ENCODE measurements around the gene USP43. TPM values are rescaled to one million over a fixed set of nuclear protein-coding genes. Genes with fewer than 3 reads are reported as not detected.

The USP43 gene
- total RNA-seq, 4 donors from 2014 or later = 14.9 to 26.9 (median 20.0) TPM

DNA sequence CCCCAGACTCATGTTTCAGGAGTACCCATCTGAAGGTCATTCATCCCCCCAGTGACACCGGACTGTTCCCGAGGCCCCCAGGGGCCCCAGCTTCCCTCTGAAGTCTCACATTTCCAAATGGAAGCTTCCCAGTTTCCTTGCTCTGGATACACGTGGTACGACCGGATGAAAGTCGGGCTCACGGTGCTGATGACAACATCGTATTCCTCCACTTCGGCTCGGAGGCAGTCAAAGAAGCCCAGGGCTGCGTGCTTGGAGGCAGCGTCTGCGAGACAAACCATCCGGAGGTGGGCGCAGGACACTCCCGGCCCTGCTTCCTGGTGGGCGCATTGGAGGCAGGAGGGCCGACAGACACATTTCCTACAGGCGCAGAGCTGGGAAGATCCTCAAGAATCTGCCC, 127.3 kb downstream of the USP43 start:
- in situ Hi-C loops (cut with MboI; ENCODE audit: low pct_ligation_motif_present in 1 of 4, low pct_unique_long_range_greater_than_20kb in 1 of 4, low sequenced_read_pairs in 3 of 4) = no loop called here
- DNase-seq = no peak
- no peak overlapping the region for H3K27ac ChIP-seq
- no peak overlapping the region for H3K4me3 ChIP-seq
- TF ChIP-seq, protein P1, sequence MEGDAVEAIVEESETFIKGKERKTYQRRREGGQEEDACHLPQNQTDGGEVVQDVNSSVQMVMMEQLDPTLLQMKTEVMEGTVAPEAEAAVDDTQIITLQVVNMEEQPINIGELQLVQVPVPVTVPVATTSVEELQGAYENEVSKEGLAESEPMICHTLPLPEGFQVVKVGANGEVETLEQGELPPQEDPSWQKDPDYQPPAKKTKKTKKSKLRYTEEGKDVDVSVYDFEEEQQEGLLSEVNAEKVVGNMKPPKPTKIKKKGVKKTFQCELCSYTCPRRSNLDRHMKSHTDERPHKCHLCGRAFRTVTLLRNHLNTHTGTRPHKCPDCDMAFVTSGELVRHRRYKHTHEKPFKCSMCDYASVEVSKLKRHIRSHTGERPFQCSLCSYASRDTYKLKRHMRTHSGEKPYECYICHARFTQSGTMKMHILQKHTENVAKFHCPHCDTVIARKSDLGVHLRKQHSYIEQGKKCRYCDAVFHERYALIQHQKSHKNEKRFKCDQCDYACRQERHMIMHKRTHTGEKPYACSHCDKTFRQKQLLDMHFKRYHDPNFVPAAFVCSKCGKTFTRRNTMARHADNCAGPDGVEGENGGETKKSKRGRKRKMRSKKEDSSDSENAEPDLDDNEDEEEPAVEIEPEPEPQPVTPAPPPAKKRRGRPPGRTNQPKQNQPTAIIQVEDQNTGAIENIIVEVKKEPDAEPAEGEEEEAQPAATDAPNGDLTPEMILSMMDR (IDR thresholded peaks at IDR 0.05) = no peak
- TF ChIP-seq POLR2AphosphoS5 (IDR thresholded peaks at IDR 0.05) (no peak), POLR2A (IDR thresholded peaks at IDR 0.05) (no peak), EP300 (IDR thresholded peaks at IDR 0.05; ENCODE audit: low read depth) (no peak)
- no peaks in the 10 kb centered on the region for H3K36me3 ChIP-seq
- WGBS, 2 donors (ENCODE audit: low coverage in 1 of 2) = 81 to 100% methylated on average over 2 to 19 of the region's 19 CpGs
- intact Hi-C loops (cut with DNase I; ENCODE audit: low total_unique reads) = no loop called here
- no peaks in the 10 kb centered on the region for H3K9me3 ChIP-seq
- H3K4me1 ChIP-seq = no peaks in the 10 kb centered on the region
- no peaks in the 10 kb centered on the region for H3K27me3 ChIP-seq

DNA sequence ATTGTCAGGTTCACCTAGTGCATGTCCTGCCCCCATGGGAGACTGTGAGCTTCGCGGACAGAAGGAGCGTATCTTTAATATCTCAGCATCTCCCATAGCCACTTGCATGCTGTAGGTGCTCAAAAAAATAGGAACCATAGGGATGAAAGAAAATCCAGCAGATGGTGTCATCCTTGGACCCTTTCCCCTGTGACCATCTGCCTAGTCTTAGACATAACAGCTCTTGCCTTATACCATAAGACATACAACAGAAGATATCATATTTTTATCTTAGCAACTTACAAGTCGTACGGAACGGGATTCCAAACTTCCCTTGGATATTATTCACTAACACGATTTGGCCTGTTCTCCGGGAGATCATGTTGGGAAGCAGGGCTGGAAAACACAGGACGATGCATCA, 131.6 kb downstream of the USP43 start:
- Histone ChIP-seq H3K27ac (no peak overlapping the region), H3K27me3 (no peaks in the 10 kb centered on the region), H3K36me3 (no peaks in the 10 kb centered on the region), H3K4me3 (no peak overlapping the region), H3K9me3 (no peaks in the 10 kb centered on the region), H3K4me1 (no peaks in the 10 kb centered on the region)
- in situ Hi-C loops (cut with MboI; ENCODE audit: low pct_ligation_motif_present in 1 of 4, low pct_unique_long_range_greater_than_20kb in 1 of 4, low sequenced_read_pairs in 3 of 4) = no loop called here
- DNase-seq = no peak
- intact Hi-C loops (cut with DNase I; ENCODE audit: low total_unique reads) = no loop called here
- TF ChIP-seq POLR2A (IDR thresholded peaks at IDR 0.05) (no peak), POLR2AphosphoS5 (IDR thresholded peaks at IDR 0.05) (no peak), EP300 (IDR thresholded peaks at IDR 0.05; ENCODE audit: low read depth) (no peak)
- TF ChIP-seq, protein P1 (IDR thresholded peaks at IDR 0.05) = no peak
- WGBS, 2 donors (ENCODE audit: low coverage in 1 of 2) = 83 to 91% methylated on average over 9 of the region's 9 CpGs

Other genes starting within 250 kb of the USP43 start
- 10 to 100 TPM; 18.0 to 53.8 (median 38.3) TPM for gene STX8, start 69.7 kb upstream of the USP43 start, total RNA-seq
- not detected for gene CFAP52, start 68.9 kb upstream of the USP43 start, total RNA-seq
- gene DHRS7C, start 146.1 kb downstream of the USP43 start, total RNA-seq = not detected
- gene GSG1L2, start 176.6 kb downstream of the USP43 start, total RNA-seq = not detected
- 10 to 100 TPM in 3 of 4 donors, 1 to 10 TPM in 1; 7.2 to 17.2 (median 12.2) TPM for gene GLP2R, start 180.4 kb downstream of the USP43 start, total RNA-seq

Data from transverse colon (tissue), 4 donors.